ENCODE results near the gene IQCE. TPM values are rescaled to one million over a fixed set of nuclear protein-coding genes. Genes with fewer than 3 reads are reported as not detected.

Gene IQCE
- total and polyA plus RNA-seq, 2 donors (not counting 1 experiment from before 2014, with no cell fraction given), result 5.3 to 8.3 TPM

GRCh38 chr7:2523941-2524807, 34.6 kb upstream of the IQCE start:
- no peaks in the 10 kb centered on the region for H3K79me2 ChIP-seq (ENCODE audit: control insufficient read depth, insufficient read depth, low read length)
- peaks cover 16% of the 10 kb centered on the region for H3K4me1 ChIP-seq (ENCODE audit: control insufficient read depth, extremely low read depth, insufficient read depth, low read length)
- H3K27ac ChIP-seq (ENCODE audit: insufficient read depth, low read length), result no peak overlapping the region
- H3K27me3 ChIP-seq (ENCODE audit: control insufficient read depth, insufficient read depth, low read length), result no peaks in the 10 kb centered on the region
- no peak overlapping the region for H2AFZ ChIP-seq (ENCODE audit: low read length)
- H3K4me3 ChIP-seq (replicated peaks in 1 of 4; ENCODE audit: control extremely low read depth in 1 of 4, insufficient read depth in 1 of 4, low read depth in 3 of 4, low read length in 4 of 4), result no peak overlapping the region
- no peaks in the 10 kb centered on the region for H3K9me3 ChIP-seq (ENCODE audit: control insufficient read depth, insufficient read depth, low read depth, low read length)
- H3K9ac ChIP-seq (ENCODE audit: insufficient read depth, low read length), result peak overlapping the region; percentile 2
- no peaks in the 10 kb centered on the region for H4K20me1 ChIP-seq (ENCODE audit: control insufficient read depth, extremely low read depth, insufficient read depth, low read length)
- no peaks in the 10 kb centered on the region for H3K36me3 ChIP-seq (ENCODE audit: control insufficient read depth, insufficient read depth, low read length)
- DNase-seq (ENCODE audit: low read depth in 2 of 2), result peak in 1 of 2 donors; percentile 81
- no peak overlapping the region for H3K4me2 ChIP-seq (ENCODE audit: extremely low read depth, insufficient read depth, low read length)
- TF ChIP-seq EZH2 (IDR thresholded peaks at IDR 0.05; ENCODE audit: low read length, missing control alignments) (no peak), CTCF (conservative IDR thresholded peaks at IDR 0.05 in 1 of 2, IDR thresholded peaks at IDR 0.05 in 1 of 2; ENCODE audit: low read depth in 1 of 2, low read length in 2 of 2) (no peak)

GRCh38 chr7:2524808-2525657, 33.7 kb upstream of the IQCE start:
- Histone ChIP-seq H3K36me3 (ENCODE audit: control insufficient read depth, insufficient read depth, low read length) (no peaks in the 10 kb centered on the region), H2AFZ (ENCODE audit: low read length) (no peak overlapping the region), H3K9me3 (ENCODE audit: control insufficient read depth, insufficient read depth, low read depth, low read length) (no peaks in the 10 kb centered on the region), H3K4me2 (ENCODE audit: extremely low read depth, insufficient read depth, low read length) (no peak overlapping the region), H3K4me3 (replicated peaks in 1 of 4; ENCODE audit: control extremely low read depth in 1 of 4, insufficient read depth in 1 of 4, low read depth in 3 of 4, low read length in 4 of 4) (no peak overlapping the region), H3K79me2 (ENCODE audit: control insufficient read depth, insufficient read depth, low read length) (no peaks in the 10 kb centered on the region), H4K20me1 (ENCODE audit: control insufficient read depth, extremely low read depth, insufficient read depth, low read length) (no peaks in the 10 kb centered on the region), H3K27me3 (ENCODE audit: control insufficient read depth, insufficient read depth, low read length) (no peaks in the 10 kb centered on the region), H3K9ac (ENCODE audit: insufficient read depth, low read length) (no peak overlapping the region), H3K27ac (ENCODE audit: insufficient read depth, low read length) (no peak overlapping the region), H3K4me1 (ENCODE audit: control insufficient read depth, extremely low read depth, insufficient read depth, low read length) (peaks cover 22% of the 10 kb centered on the region)
- TF ChIP-seq EZH2 (IDR thresholded peaks at IDR 0.05; ENCODE audit: low read length, missing control alignments) (no peak), CTCF (conservative IDR thresholded peaks at IDR 0.05 in 1 of 2, IDR thresholded peaks at IDR 0.05 in 1 of 2; ENCODE audit: low read depth in 1 of 2, low read length in 2 of 2) (no peak)
- no peak for DNase-seq (ENCODE audit: low read depth in 2 of 2)
